Retinal pigment epithelial cell (primary cell): ENCODE data around the gene CDC25A.

Experiments
- DNase-seq: peaks from one replicate; pipeline ENCODE4 v3.0.0-alpha.2; 2010; ENCODE audit warnings: low read depth
- H3K4me3 ChIP-seq: 2 replicates; pipeline ENCODE4 v1.5.1; 2011; ENCODE audit warnings: mild to moderate bottlenecking, low read length, control low read depth, moderate library complexity
- CTCF ChIP-seq: conservative IDR thresholded peaks from 2 replicates; pipeline ENCODE4 v1.5.1; 2011; ENCODE audit warnings: low read depth, low read length, control low read depth, inconsistent platforms

The CDC25A gene

GRCh38 chr3:48129921-48130320 lies 58.3 kb downstream of the CDC25A start:
- TF ChIP-seq CTCF, result no peak
- H3K4me3 ChIP-seq, result no peak overlapping the region
- no peak for DNase-seq

- H3K4me3 ChIP-seq, result no peak overlapping the region
- no peak for DNase-seq
- TF ChIP-seq CTCF, result no peak
Observed at GRCh38 chr3:48128774-48129173, 59.4 kb downstream of the CDC25A start.

- no peak for TF ChIP-seq CTCF
- H3K4me3 ChIP-seq, result no peak overlapping the region
- no peak for DNase-seq
Observed at GRCh38 chr3:48125886-48126622, 62.2 kb downstream of the CDC25A start.

DNA sequence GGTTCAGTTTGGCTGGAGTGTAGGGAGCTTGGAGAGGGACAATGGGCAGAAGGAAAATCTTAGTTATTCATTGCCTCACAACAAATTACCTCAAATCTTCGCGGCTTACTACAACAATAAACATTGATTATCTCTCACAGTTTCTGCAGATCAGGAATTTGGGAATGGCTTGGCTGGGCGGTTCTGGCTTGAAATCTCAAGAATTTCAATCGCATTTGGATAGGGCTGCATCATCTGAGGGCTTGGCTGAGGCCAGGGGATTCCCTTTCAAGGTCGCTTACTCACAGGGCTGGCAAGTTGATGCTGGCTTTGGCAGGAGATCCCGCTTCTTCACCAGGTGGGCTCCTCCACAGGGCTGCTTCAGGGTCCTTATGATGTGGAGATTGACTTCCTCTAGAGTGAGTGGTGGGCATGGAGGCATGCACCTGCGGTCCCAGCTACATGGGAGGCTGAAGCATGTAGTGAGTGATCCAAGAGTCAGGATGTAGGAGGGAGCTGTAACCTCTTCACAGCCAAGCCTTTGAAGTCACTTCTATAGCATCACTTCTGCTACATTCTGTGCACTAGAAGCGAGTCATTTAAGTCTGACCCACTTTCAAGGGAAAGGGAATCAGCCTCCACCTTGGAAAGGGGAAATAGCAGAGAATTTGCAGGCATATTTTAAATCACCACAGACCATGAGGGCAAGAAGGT lies 63.1 kb downstream of the CDC25A start:
- H3K4me3 ChIP-seq, result no peak overlapping the region
- TF ChIP-seq CTCF, result no peak
- DNase-seq, result no peak

- no peak overlapping the region for H3K4me3 ChIP-seq
- no peak for TF ChIP-seq CTCF
- no peak for DNase-seq
Observed at GRCh38 chr3:48123346-48123745, 64.9 kb downstream of the CDC25A start.

DNA sequence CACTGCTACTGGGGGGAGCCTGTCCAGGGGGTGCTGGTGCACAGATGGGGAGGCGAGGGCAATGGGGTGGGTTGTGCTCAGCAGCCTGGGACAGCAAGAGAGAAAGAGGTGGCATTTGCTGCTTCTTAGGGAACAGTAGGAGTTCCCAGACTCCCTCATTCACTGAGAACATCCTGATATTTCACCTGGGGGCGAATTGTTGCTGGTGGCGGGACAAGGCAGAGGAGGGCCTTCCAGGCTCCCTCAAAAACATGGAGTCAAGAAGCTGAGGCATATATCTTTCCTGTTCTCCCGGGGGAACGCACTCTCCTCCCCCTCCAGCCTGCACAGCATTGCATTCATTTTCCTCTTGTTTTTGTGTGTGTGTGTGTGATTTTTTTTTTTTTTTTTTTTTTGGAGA lies 65.7 kb downstream of the CDC25A start:
- no peak for TF ChIP-seq CTCF

DNA sequence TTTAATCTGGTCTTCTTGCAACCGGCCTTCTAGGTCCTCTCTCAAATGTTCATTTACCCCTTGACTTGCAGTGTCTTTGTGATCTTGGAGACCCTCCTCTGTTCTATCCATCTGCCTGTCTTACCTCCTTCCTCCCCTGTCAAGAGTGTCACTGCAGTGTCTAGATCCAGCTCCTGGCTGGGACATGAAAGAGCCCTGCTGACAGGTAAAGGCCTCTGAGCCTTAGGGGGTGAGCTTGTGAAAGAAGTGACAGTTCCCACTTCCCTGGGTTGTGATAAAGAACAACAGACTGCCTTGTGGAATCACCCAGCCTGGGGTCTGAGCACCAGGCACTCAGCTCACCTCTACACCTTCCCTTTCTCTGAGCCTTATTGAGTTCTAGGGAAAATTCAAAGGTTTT lies 68.0 kb downstream of the CDC25A start:
- DNase-seq, result no peak
- TF ChIP-seq CTCF, result no peak
- H3K4me3 ChIP-seq, result no peak overlapping the region

More for the DNA sequence above, 65.7 kb downstream of the CDC25A start:
- no peak overlapping the region for H3K4me3 ChIP-seq
- DNase-seq, result no peak
